HG03378 (cell line): ENCODE data around the gene TUBGCP3.

Experiments
- ATAC-seq: cut with Tn5 transposase; IDR thresholded peaks from one replicate; pipeline ENCODE4 v1.9.1; 2021; ENCODE audit warnings: mild to moderate bottlenecking, moderate library complexity; ENCODE audit not compliant: unreplicated experiment

TUBGCP3 gene

DNA sequence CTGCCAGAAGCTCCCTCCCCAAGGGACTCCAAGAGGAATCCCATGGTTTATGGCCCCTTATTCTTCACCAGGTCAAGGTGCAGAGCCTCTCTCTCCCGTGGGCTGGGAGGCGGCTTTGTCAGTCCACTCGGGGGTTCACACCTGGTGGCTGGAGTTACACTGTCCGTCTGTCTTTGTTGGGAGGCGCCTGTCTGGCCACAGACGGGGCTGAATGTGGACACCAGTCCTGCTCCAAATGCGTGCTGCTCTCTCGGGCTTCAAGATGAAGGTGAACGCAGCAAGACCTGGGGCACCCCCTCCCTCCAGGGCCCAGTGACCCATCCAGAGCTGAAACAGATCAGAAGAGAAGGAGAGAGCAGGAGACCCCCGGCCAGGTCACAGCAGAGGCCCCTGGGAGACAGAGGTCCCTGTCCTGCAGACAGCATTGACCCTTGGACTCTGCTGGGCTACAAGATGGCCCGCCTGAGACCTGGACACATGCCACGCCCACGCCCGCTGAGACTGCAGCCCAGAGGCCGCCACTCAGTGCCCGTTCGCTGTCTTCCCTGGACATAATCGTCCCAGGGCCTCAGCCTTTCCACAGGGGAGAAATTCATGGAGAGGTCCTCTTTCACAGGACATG, 29.9 kb upstream of the TUBGCP3 start:
- no peak for ATAC-seq

DNA sequence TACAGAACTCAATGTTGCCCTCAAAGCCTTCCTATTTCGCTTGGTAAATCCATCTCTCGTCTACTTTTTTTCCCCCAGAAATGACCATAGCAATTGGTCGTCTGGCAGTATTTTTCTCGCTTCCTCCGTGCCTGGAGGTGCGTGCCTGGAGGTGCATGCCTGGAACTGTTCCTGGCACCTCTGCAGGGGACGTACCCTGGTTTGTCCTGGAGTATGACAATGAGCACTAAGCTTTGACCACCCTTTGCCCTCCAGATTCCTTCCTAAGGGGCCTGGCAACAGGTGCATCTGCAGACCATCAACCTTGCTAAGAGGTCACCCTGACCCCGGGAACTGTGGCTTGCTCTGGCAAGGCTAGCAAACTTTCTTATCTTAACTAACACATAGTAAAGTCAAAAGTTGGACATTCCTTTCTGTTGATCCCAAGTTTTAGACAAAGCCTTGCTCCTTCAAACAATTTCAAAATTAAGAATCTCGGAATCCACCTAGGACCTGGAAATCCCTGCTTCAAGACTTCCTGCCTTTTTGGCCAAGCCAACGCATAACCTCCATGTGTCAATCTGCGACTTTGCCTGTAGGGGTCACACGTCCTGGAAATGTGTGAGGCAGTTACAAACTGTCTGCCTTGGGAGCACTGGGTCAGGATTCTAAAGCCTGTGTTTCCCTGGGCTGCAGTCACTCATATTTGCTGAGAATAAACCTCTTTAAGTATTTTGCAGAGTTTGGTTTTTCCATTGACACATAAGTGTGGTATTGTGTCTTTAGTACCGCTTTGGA, 28.8 kb upstream of the TUBGCP3 start:
- peak; percentile 85 for ATAC-seq

DNA sequence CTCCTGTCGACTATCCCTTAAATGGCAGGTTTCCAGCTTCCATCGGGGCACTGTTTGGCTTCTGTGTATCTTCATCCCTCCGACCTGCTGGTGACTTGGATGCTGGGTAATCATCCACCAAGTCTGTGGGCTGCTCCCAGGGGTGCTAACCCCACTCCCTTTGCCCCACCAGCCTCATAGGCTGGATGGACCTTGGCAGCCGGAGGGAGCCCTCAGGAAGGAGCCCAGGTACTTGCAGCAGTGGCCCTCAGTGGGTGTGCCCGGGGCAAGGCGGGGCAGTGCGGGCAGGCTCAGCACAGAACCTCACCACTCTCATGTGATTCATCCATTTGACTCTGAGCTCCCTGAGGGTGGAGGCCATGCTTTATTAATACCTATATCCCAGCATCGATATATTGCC, 27.4 kb upstream of the TUBGCP3 start:
- no peak for ATAC-seq

DNA sequence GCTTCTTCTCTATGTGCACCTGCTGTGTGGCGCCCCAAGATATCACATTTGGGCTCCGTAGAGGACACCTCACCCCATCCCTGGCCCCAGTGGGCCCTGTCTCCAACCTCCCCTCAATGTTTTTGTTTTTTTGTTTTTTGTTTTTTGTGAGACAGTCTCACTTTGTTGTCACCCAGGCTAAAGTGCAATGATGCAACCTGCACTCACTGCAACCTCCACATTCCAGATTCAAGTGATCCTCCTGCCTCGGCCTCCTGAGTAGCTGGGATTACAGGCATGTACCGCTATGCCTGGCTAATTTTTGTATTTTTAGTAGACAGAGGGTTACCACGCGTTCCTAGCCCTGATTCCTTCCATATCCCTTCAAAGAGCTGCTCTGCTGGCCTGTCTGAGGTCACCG, 26.9 kb upstream of the TUBGCP3 start:
- no peak for ATAC-seq

DNA sequence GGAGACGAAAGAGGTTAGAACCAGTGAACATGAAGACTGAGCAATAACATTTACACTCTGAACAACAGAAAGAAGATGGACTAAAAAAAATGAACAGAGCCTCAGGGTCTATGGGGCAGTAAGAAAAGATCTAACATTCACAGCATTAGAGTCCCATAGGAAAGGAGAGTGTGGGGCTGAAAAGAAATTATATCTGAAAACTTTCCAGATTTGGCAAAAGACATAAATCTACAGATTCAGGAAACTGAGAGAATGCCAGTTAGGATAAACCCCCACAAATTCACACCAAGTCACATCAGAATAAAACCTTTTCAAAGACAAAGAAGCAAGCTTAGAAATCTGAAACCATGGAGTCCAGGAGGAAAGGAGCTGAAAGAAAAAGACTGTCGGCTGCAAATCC, 20.3 kb upstream of the TUBGCP3 start:
- no peak for ATAC-seq

DNA sequence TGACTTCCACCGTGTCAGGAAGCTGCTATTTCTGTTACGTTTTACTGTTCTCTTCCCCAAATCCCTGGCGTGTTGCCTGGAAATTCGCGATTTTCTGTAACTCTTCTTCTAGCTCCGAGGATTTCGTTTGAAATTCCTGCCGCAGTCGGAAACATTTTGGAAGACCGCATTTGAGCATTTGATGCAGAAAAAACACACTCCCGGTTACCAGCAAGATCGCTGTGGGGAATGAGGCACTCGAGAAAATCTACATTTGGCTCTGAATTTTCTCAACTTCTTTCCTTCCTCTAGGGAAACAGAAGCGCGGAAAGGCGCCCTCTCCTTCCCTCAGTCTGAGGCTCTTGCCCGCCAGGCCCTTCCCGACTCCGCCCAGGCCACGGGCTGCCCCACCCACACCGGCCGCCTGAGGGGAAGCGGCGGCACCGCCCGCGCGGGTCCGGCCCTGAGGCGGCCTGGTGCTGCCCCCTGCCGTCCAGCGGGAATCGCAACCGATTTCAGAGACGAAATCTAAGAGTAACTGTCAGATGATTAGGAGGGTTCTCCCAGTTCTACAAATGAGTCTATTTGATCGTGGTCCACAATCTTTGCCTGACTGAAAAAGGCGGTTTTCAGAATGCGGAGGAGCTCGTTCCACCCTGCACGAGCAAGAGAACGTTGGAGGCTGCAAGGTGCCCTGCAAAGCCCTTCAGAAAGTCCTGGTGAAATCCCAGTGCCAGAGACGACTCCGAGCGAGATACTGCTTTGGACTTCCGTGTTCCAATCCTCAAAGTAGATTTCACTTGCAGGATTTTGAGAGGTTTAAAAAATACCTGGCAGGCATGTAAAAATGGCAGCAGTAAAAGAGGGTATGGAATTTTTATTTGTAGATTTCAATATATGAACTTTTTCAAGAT, 18.4 kb upstream of the TUBGCP3 start:
- ATAC-seq: peak; percentile 92

DNA sequence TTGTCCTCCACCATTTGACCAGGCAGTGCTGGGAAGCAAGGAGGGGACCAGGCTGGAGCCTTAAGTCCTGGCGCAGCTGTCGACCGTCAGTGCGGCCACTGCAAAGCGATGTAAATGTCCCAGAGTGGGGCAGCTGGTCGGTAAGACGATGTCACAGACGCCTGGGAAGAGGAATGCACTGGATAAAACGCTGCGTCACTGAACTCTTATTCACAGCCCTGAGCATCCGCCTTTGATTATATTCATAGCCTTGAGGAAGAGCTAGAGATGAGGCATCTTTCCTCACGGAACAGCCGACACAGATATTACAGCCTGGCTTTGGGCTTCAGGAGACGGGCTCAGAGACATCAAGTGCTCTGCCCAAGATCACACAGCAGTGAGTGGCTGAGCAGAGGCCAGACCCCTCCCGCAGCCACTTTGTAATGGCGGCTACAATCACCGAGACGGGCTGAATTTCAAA, 17.6 kb upstream of the TUBGCP3 start:
- no peak for ATAC-seq

DNA sequence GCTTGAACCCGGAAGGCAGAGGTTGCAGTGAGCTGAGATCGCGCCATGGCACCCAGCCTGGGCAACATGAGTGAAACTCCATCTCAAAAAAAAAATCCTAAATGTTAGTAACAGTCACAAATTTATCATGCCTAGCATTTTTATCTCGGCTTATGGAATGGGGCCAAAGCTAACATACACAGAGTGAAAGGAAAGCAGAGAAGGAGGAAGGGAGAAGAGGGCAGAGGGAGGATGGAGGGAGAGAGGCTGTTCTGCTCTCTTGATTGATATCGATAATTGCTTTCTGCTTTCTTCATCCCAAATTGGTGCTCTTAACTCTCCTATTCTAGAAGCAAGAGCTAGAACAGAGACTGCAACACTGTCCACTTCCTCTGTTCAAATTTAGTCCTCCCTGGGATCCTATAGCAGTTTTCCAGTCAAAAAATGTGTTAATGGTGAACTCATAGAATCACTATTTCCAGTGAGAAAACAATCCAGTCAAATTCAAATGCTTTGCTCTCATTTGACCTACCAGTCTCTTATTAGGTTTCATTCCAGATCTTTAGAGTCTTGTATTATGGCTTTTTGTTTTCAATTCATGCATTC, 15.8 kb upstream of the TUBGCP3 start:
- no peak for ATAC-seq

DNA sequence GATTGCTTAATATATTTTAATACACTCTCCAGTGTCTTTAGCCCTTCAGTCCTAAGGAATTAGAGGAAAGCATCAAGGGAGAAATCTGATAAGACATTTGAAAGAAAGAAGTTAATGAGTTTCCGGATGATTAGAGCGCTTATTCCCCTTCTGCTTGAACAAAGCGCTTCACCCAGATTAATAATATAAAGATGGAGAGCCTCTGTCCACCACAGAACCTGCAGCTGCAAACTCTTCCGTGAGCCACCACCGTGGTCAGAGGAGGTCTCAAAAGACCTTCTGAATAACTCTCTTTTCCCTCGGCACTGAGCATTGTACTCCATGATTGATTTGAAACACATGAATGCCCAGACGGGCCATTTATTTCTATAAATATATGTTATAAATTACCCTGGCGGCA, 14.2 kb upstream of the TUBGCP3 start:
- ATAC-seq: no peak

DNA sequence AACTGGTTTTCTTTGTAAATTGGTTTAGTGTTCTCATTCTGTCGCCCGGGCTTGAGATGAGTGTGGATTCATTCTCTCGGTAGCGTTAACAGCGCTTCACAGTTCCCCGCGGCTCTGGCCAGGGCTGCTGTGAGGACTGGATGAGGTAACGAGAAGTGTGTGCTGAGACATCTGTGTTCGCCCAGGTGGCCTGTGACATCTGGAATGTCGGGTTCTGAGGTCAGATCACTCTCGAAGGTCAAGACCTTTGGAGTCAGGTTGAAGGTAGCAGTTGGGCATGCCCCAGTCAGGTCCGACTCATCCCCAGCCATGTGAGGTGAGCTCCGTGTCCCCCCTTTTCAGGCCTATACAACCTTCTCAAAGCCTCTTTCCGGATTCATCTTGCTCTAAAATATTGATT, 13.4 kb upstream of the TUBGCP3 start:
- no peak for ATAC-seq

DNA sequence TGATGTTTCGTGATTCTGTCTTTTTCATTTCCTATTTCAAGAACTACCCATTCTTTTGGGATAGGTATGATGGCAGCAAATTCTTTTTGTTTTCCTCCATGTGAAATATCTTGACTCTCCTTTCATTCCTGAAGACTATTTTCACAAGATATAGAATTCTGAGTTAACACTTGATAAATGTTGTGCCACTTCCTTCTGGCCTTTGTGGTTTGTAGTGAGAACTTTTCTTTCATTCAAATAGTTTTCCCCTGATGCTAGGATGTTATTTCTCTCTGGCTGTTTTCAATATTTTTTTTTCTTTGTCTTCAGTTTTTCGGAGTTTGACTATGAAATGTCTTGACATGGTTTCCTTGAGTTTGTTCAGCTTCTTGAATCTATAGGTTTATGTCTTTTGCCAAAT, 8.3 kb upstream of the TUBGCP3 start:
- no peak for ATAC-seq

DNA sequence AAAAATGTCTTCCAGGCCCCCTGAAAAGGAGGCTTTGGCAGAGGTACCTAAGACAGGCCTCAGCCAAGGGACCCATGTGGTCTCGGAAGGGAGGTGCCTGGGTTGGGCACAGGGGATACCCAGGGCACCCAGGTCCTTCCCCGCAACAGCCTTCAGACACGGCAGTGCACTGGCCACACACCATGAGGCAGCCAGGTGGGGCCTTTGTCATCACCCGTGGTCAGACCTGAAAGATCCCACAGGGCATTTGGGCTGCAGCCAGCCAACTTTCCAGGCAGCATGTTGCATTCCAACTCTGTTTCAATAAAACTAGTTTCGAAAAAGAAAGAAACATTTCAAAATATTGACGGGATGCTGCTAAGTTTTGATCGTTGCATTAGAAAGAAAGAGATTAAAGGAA, 4.7 kb upstream of the TUBGCP3 start:
- ATAC-seq: no peak

DNA sequence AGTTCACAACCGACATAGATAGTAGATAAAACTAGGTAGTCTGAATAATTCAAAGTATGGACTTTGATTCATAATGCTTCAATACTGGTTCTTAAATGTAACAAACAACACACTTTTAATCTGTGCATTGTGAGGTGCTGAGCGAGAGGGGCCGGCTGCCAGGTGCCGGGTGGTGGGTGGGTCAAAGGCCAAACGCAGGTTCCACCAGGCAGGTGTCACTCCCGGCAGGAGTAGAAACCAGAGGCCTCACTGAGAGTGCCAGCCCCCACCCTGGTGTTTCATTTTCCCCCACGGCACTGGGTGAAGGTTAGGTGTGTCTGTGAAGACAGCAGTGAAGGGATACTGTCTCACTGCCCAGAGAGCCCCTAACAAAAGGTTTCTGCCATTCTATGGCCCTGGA, 4.2 kb upstream of the TUBGCP3 start:
- no peak for ATAC-seq

DNA sequence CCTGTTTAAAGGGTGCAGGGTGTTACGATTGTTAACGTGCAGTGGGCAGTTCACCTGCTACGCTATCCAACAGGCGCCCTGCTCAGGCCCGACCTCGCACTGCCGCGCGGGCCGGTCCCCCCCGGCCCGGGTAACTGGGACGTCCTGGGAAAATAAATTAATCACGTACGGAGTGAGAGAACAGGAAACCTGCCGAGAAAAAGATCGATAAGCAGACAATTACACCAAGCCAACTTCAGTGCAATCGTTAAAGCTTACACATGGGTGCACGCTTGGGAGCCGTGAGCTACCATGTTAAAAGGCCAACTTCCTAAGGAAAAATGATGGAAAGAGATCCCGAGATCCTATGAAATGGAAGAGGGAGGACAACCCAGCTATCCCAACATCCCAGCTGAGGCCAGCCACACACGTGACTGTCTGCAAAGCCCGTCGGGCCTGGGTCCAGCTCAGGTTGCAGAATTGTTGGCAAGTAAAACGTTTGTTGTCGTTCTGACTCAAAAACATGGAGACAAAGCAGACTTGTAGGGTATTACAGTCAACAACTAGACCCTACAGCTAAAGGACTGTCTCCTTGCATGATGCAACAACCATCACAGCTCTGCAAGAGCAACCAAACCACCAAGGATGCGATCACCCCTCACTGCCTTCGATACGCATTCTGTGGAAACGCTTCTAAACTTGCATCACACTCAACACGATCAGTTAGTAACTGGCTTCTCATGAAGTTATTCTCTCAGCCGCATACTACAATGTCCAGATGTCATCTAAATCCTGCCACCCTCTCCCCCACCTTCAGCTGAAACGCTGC, 741 bp upstream of the TUBGCP3 start:
- ATAC-seq: no peak

DNA sequence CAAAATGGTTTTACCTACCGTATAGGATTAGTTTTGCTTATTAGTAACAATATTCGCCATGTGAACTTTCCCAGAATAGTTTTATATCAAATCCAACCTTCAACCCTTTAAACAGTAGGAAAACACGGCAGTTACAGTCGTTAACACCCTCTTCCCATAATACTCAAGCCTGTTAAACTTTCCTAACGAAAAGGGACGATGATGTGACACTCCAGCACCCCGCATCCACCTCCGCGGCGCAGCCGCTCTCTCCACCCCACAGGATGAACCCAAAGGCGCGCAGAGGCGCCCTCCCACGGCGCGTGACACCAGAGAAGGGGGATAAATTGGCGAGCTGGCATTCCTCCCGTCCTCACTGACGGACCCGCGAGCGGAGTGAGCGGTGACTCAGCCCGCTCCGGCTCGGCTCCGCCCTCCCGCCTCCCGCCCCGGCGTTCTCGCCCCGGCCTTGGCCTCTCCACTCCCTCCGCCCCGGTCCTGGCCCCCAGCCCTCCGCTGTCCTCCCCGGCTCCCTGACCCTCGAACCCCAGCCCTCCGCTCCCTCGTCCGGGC, 665 bp downstream of the TUBGCP3 start:
- peak; percentile 40 for ATAC-seq

DNA sequence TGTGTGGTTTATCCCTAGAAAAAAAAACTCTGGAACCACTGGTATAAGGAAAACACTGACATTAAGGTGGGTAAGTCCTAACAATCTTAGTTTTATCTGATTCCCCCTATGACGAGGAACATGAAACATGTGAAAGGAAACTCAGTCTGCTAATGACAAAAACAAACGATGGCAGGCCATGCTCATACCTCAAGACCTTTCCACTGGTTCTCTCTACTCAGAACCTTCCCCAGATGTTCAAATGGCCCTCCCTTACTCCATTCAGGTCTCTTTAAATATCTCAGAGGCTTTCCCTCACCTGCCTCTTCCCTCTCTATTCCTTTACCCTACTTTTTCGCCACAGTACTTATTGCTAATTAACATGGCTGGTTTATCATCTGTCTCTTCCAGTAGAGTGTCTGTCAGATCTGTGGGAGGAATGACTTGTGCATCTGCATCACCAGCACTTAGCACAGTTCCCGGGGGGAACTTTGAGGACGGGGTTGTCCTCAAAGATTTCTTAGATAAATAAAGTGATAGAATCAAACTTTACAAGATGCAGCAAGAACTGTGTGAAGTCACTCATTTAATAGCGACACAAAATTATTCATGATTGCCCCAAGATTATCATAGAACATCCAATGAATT, 1.5 kb downstream of the TUBGCP3 start:
- no peak for ATAC-seq

DNA sequence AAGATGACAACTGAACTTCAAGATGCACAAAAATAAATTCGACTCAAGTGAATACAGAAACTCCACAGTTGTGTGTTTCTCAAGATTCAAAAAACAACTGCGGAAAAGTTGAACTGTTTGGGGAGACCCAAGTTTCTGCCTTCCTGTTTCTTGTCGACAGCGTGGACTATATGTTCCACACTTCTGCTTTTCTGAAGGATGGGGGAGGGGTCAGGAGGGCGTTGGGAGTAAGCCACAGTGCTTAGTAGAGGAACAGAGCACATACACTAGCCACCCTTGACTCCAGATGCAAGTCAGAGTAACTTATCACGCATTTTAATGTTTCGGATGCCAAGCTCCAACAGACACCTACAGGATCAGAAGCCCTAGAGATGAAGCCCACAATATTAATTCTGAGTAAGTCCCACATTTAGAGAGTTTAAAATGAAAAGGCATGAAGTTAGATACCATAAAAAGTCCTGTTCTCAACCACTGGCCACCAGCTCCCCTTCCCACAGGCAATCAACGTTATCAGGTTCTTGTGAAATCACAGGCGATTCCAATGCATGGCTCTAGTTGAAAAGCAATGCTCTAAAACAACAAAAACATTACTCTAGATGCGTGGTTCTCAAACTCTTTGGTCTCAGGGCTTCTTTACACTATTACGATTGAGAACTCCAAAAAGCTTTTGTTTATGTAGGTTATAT, 4.2 kb downstream of the TUBGCP3 start:
- peak; percentile 61 for ATAC-seq

DNA sequence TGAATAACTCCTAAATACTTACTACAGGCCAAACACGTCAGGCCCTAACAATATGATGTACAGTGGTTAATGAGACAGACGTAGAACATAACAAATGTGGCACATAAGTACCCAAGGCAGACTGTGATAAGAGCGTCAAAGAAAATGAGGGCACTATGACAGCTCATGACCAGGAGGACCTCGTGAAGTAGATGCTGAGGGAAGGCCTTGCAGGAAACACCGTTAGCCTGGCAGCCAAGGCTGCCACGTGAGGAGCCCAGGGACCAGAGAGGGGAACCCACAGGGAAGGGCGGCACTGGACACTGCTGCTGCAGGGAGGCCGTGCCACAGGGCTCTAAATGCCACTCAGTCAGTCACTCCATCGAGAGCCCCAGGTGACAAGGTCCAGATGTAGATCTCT, 5.7 kb downstream of the TUBGCP3 start:
- ATAC-seq: no peak

DNA sequence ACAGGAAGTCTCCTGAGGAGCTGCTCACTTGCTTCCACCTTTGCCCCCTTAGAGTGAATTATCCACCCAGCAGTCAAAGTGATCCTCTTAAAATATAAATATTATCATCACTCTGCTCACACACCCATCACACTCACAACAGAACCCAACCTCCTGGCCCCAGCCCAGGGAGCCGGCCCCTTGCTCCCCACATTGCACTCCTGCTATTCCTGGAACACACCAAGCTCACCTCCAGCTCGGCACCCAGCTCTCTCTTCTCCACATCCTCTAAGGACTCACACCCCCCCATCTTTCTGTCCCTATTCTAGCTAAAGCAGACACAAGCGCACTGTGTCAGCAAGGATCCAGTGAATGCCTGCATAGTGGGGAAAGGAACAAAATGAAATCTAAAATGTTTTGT, 7.0 kb downstream of the TUBGCP3 start:
- no peak for ATAC-seq
